Astrocyte (in vitro differentiated cells and primary cell): ENCODE measurements around the gene TMTC4.

Source experiments
- EZH2 ChIP-seq: IDR thresholded peaks from 2 replicates; pipeline ENCODE4 v1.6.1; 2012; ENCODE audit warnings: mild to moderate bottlenecking, low read length, inconsistent platforms; ENCODE audit not compliant: insufficient read depth
- TF ChIP-seq, protein P1 (sequence below): IDR thresholded peaks from 2 replicates; pipeline ENCODE4 v1.5.1; 2011; ENCODE audit warnings: low read depth, mild to moderate bottlenecking, inconsistent platforms, low read length, moderate library complexity; ENCODE audit not compliant: insufficient read depth

- TF ChIP-seq, protein P1, sequence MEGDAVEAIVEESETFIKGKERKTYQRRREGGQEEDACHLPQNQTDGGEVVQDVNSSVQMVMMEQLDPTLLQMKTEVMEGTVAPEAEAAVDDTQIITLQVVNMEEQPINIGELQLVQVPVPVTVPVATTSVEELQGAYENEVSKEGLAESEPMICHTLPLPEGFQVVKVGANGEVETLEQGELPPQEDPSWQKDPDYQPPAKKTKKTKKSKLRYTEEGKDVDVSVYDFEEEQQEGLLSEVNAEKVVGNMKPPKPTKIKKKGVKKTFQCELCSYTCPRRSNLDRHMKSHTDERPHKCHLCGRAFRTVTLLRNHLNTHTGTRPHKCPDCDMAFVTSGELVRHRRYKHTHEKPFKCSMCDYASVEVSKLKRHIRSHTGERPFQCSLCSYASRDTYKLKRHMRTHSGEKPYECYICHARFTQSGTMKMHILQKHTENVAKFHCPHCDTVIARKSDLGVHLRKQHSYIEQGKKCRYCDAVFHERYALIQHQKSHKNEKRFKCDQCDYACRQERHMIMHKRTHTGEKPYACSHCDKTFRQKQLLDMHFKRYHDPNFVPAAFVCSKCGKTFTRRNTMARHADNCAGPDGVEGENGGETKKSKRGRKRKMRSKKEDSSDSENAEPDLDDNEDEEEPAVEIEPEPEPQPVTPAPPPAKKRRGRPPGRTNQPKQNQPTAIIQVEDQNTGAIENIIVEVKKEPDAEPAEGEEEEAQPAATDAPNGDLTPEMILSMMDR, result no peak
- no peak for TF ChIP-seq EZH2
Observed at GRCh38 chr13:100566543-100566942, 108.1 kb downstream of the TMTC4 start.
